Endothelial cell of umbilical vein (primary cell): ENCODE data around the gene RALB.

ENCODE experiments used
- FOS ChIP-seq: IDR thresholded peaks from 2 replicates; pipeline ENCODE4 v1.6.1; 2011; ENCODE audit warnings: mild to moderate bottlenecking, low read length, moderate library complexity, borderline replicate concordance; ENCODE audit not compliant: insufficient read depth
- POLR2A ChIP-seq: IDR thresholded peaks from 2 replicates; pipeline ENCODE4 v1.6.1; 2012; ENCODE audit warnings: low read depth, mild to moderate bottlenecking, control low read depth, low read length
- POLR2AphosphoS5 ChIP-seq: IDR thresholded peaks from 2 replicates; pipeline ENCODE4 v1.6.1; 2012; ENCODE audit warnings: low read depth, mild to moderate bottlenecking, control low read depth, low read length, moderate library complexity; ENCODE audit not compliant: insufficient read depth
- TF ChIP-seq, protein P1 (sequence below), 2 donors: IDR thresholded peaks; 1 replicate in 1 of 2; 2 replicates in 1 of 2; pipeline ENCODE4 v1.5.1; 2011; ENCODE audit warnings: low read length in 2 of 2, mild to moderate bottlenecking in 2 of 2, moderate library complexity in 2 of 2, control low read depth in 1 of 2, inconsistent platforms in 1 of 2, low read depth in 1 of 2; ENCODE audit not compliant: insufficient read depth in 1 of 2; ENCODE audit errors: extremely low read depth in 1 of 2
- TF ChIP-seq, protein P2 (sequence below): IDR thresholded peaks from 2 replicates; pipeline ENCODE4 v1.6.1; 2011; ENCODE audit not compliant: insufficient read depth, insufficient read length

GRCh38 chr2:120277505-120278205 lies 25.0 kb downstream of the RALB start:
- TF ChIP-seq POLR2A (no peak), POLR2AphosphoS5 (no peak), FOS (no peak)
- TF ChIP-seq, protein P1, sequence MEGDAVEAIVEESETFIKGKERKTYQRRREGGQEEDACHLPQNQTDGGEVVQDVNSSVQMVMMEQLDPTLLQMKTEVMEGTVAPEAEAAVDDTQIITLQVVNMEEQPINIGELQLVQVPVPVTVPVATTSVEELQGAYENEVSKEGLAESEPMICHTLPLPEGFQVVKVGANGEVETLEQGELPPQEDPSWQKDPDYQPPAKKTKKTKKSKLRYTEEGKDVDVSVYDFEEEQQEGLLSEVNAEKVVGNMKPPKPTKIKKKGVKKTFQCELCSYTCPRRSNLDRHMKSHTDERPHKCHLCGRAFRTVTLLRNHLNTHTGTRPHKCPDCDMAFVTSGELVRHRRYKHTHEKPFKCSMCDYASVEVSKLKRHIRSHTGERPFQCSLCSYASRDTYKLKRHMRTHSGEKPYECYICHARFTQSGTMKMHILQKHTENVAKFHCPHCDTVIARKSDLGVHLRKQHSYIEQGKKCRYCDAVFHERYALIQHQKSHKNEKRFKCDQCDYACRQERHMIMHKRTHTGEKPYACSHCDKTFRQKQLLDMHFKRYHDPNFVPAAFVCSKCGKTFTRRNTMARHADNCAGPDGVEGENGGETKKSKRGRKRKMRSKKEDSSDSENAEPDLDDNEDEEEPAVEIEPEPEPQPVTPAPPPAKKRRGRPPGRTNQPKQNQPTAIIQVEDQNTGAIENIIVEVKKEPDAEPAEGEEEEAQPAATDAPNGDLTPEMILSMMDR (IDR thresholded peaks at IDR 0.05; ENCODE audit: extremely low read depth in 1 of 2, insufficient read depth in 1 of 2, low read depth in 1 of 2, low read length in 2 of 2), result no peak
- TF ChIP-seq, protein P2, sequence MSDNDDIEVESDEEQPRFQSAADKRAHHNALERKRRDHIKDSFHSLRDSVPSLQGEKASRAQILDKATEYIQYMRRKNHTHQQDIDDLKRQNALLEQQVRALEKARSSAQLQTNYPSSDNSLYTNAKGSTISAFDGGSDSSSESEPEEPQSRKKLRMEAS, result no peak
